ENCODE results near the gene EGF.

EGF gene

DNA sequence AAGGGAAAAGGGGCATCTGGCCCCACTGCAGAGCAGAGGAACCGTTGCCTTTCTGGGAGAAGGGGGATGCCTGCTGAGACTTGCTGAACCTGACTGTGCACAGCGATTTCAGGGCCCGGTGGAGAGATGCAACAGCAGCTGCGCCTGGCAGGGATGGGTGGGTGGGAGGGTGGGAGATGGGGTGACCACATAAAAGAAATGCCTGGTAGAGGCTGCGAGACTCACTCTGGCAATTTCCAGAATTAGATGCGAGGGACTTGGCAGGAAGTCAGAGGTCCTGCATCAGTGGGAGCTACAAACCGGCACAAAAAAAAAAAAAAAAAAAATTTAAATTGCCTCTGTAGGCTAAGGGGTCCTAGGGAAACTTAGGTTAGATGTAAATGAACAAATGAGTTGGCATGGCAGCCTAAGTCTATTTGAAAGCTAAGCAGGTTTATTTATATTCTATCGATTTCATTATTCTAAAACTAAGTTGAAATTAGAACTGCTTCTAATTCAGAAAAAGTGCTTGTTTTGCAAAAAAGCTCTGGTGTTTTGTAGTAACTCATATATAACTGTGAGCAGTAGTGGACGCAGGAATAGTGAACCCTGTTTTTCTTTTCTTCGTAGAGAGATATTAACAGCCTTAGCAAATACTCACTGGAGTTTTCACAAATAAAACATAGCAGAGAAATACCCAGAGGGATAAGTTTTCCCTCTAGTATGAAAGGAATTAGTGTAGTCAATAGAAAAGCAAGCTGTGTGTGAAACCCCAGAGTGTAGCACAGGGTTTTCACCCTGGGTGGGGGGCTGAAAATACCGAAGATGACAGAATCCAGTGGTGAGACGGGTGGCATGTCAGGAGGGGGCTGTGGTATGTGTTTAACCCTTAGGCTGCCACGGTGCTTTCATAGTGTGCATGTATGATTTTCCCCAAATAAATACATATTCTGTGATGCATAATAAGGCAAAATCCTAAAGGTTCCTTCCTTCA, 130.1 kb downstream of the EGF start:
- in situ Hi-C loops (cut with MboI; ENCODE audit: low pct_unique_long_range_greater_than_20kb, low sequenced_read_pairs, unreplicated experiment), result no loop called here
- TF ChIP-seq, protein P1, sequence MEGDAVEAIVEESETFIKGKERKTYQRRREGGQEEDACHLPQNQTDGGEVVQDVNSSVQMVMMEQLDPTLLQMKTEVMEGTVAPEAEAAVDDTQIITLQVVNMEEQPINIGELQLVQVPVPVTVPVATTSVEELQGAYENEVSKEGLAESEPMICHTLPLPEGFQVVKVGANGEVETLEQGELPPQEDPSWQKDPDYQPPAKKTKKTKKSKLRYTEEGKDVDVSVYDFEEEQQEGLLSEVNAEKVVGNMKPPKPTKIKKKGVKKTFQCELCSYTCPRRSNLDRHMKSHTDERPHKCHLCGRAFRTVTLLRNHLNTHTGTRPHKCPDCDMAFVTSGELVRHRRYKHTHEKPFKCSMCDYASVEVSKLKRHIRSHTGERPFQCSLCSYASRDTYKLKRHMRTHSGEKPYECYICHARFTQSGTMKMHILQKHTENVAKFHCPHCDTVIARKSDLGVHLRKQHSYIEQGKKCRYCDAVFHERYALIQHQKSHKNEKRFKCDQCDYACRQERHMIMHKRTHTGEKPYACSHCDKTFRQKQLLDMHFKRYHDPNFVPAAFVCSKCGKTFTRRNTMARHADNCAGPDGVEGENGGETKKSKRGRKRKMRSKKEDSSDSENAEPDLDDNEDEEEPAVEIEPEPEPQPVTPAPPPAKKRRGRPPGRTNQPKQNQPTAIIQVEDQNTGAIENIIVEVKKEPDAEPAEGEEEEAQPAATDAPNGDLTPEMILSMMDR (IDR thresholded peaks at IDR 0.05; ENCODE audit: extremely low read depth, insufficient read depth, missing control alignments), result no peak
- DNase-seq (ENCODE audit: low spot score), result no peak

DNA sequence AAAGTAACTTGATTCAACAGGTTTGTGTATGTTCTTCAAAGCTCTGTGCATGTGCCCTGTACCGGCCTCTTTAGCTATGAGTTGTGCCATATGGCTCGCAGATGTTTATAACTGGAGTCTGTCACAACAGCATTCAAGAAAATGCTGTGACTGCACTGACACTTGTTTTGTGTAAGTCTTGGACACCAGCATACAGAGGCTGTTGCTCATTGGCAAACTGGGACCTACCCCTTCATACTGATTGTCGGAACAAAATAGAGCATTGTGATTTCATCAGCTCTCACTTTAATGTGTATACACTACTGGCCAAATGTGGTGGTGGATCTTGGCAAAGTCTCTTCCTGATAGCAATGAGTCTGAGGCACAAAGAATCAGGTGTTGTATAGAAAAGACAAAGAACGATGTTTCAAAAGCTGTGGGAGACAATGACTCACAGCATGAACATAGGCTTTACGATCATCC, 133.9 kb downstream of the EGF start:
- in situ Hi-C loops (cut with MboI; ENCODE audit: low pct_unique_long_range_greater_than_20kb, low sequenced_read_pairs, unreplicated experiment), result no loop called here

DNA sequence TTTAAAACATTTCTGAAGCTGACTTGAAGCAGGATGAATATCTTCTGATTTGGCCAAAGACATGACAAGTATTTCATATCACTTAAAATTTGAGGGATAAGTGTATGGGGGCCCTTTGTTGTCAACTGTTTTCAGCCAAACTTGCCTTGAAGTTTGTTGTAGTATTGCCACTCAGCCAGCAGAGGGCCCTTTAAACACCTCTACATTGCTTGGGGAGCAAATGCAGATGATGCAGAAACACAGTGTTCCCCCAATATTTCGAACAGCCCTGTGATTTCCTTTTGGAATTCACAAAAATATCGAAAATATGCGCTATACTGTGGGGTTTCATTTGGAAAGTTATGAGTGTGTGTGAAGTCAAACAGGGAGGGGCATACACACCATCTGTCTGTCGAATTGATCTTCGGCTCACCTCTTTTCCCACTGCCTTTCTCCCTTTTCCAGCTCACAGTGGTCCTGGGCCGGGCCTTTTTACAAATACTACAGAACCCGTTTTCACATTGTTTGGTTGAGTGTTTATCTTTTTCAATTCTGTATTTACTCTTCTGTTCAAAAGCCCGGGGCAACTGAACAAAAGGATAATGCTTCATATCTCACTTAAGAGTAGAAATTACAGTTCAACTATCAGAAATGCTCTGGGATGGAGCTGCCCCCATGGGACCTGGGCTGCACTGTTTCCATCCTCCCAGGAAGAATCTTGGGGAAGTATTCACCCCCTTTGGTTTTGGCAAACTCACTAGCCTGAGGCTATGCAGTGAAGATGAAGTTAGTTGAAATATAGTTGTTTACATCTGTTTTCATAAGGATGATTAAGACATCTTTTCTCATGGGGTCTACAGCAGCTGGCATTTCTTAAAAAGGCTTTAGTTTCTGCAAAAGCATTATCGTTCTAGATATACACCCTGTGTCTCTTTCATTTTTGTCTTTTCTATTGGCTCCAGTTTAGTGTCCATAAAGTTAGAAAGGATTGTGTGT, 137.6 kb downstream of the EGF start:
- in situ Hi-C loops (cut with MboI; ENCODE audit: low pct_unique_long_range_greater_than_20kb, low sequenced_read_pairs, unreplicated experiment), result no loop called here
- peak; percentile 40 for DNase-seq (ENCODE audit: low spot score)
- TF ChIP-seq, protein P1 (IDR thresholded peaks at IDR 0.05; ENCODE audit: extremely low read depth, insufficient read depth, missing control alignments), result peak; percentile 79

More for the DNA sequence above, 133.9 kb downstream of the EGF start:
- no peak for DNase-seq (ENCODE audit: low spot score)
- TF ChIP-seq, protein P1 (IDR thresholded peaks at IDR 0.05; ENCODE audit: extremely low read depth, insufficient read depth, missing control alignments), result no peak

DNA sequence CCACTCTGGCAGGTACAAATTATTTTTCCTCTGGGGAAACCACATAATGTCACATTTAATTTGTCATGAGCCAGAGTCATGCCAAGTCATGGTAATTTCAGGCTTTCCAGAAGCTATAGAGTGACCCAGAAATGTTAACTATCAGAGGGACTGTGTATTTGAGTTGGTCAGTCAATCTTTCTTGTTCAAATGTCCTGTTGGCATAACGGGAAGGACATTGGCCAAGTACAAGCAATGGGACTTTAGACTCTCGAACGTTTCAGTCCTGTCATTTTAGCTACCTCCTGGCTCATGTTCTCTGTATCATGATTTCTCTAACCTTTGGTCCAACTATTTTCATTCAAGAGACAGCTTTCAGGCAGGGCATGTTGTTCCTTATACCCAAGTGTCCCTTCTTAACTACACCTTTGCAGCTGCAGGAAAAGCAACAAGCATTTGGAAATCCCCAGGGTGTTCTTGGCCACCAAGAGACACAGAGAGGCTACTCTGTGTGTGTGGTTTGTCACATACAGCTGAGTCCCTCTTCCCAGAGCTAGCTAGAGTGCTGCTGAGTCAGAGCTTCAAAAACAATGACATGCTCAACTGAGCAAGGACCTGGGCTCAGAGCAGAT, 142.6 kb downstream of the EGF start:
- peak; percentile 51 for DNase-seq (ENCODE audit: low spot score)
- TF ChIP-seq, protein P1 (IDR thresholded peaks at IDR 0.05; ENCODE audit: extremely low read depth, insufficient read depth, missing control alignments), result no peak
- in situ Hi-C loops (cut with MboI; ENCODE audit: low pct_unique_long_range_greater_than_20kb, low sequenced_read_pairs, unreplicated experiment), result no loop called here

DNA sequence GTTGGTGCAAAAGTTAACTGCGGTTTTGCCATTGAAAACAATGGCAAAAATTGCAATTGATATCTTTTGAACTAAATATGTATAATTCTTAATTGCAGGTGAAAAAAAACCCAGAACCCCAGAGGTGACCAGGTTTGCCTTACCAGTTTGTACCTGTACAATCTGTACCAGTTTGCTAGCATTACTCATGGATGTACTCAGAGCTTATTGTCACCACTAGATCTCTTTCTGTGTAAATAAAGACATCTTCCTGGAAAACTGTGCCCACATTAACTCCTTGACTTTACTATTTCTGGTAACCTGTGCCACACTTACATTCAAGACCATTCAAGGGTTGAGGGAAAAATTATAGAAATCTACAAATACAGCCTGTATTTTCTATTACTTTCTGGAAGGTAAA, 146.0 kb downstream of the EGF start:
- no peak for DNase-seq (ENCODE audit: low spot score)
- in situ Hi-C loops (cut with MboI; ENCODE audit: low pct_unique_long_range_greater_than_20kb, low sequenced_read_pairs, unreplicated experiment), result no loop called here
- TF ChIP-seq, protein P1 (IDR thresholded peaks at IDR 0.05; ENCODE audit: extremely low read depth, insufficient read depth, missing control alignments), result no peak

Data from GM13977 (cell line).